HepG2 (cell line): ENCODE measurements around the gene DUSP2. TPM values are rescaled to one million over a fixed set of nuclear protein-coding genes. Genes with fewer than 3 reads are reported as not detected.

Experiments
- ATAC-seq: fragments of 200-7000 bp; cut with Tn5 transposase; 3 replicates; pipeline ENCODE4 v1.9.1; 2020; ENCODE audit warnings: mild to moderate bottlenecking, moderate library complexity
- BruUV-seq: library from RNA; stranded (reverse); fragments of 400-500 nt; replicated peaks from 2 replicates; lab custom pipeline; 2021; lab: Mats Ljungman, UMichigan
- CTCF ChIA-PET: fragments of 300-600 bp; formaldehyde crosslinking; extraction: SDS; loops from one replicate; lab custom pipeline; 2021; ENCODE audit warnings: low total read pairs, inconsistent platforms, low intra/inter-chr PET ratio; lab: Yijun Ruan, JAX
- POLR2A ChIA-PET: fragments of 350-600 bp; sonication (Branson Sonifier 250); formaldehyde crosslinking; loops from one replicate; lab custom pipeline; 2020; ENCODE audit warnings: antibody characterized with exemption, inconsistent platforms; lab: Yijun Ruan, JAX
- DNase-seq: peaks from one replicate; pipeline ENCODE4 v3.0.0-alpha.2; 2015; ENCODE audit warnings: low spot score
- FAIRE-seq: peaks from 3 replicates; lab custom pipeline; 2011; peaks lifted over from hg19 to GRCh38; lab: Jason Lieb, UNC
- H2AFZ ChIP-seq: one replicate; pipeline ENCODE4 v1.6.1; 2011; ENCODE audit warnings: low read length, inconsistent platforms
- H3K27ac ChIP-seq: fragments of 300-600 bp; 3 replicates; pipeline ENCODE4 v1.8.0; 2011; ENCODE audit warnings: mixed run types, mild to moderate bottlenecking, mixed read lengths, low read length, inconsistent platforms; ENCODE audit not compliant: insufficient read depth; ENCODE audit errors: extremely low read length
- H3K27me3 ChIP-seq, 2 experiments: fragments of 200-600 bp in 1 of 2; 2 replicates in 1 of 2; 3 replicates in 1 of 2; pipeline versions ENCODE4 v1.6.0 to v1.8.0; 2011; ENCODE audit warnings: low read length in 2 of 2, mild to moderate bottlenecking in 2 of 2, moderate library complexity in 2 of 2, inconsistent platforms in 1 of 2; ENCODE audit not compliant: insufficient read depth in 2 of 2, control insufficient read depth in 1 of 2
- H3K36me3 ChIP-seq, 2 experiments: fragments of 200-600 bp in 1 of 2; replicated peaks in 1 of 2; 2 replicates in 1 of 2; 3 replicates in 1 of 2; pipeline versions ENCODE4 v1.5.1 to v1.8.0; 2011; ENCODE audit warnings: low read length in 2 of 2, inconsistent platforms in 1 of 2; ENCODE audit not compliant: insufficient read depth in 2 of 2, control insufficient read depth in 1 of 2
- H3K4me1 ChIP-seq: 2 replicates; pipeline ENCODE4 v1.5.1; 2012; ENCODE audit warnings: low read length, inconsistent platforms; ENCODE audit not compliant: insufficient read depth
- H3K4me2 ChIP-seq: 2 replicates; pipeline ENCODE4 v1.6.0; 2011; ENCODE audit warnings: low read depth, low read length, inconsistent platforms
- H3K4me3 ChIP-seq, 3 experiments: fragments of 200-600 bp in 1 of 3; sonication (generic), shearing (Covaris generic) in 1 of 3; replicated peaks in 1 of 3; 2 replicates each; pipeline ENCODE4 v1.5.1; 2011 to 2016; ENCODE audit warnings: low read length in 3 of 3, inconsistent platforms in 2 of 3, low read depth in 2 of 3, mild to moderate bottlenecking in 2 of 3, control low read depth in 1 of 3, mixed read lengths in 1 of 3; ENCODE audit not compliant: insufficient read depth in 1 of 3
- H3K79me2 ChIP-seq: one replicate; pipeline ENCODE4 v1.6.1; 2011; ENCODE audit warnings: low read length, inconsistent platforms; ENCODE audit not compliant: insufficient read depth
- H3K9ac ChIP-seq: 2 replicates; pipeline ENCODE4 v1.6.0; 2011; ENCODE audit warnings: mild to moderate bottlenecking, low read depth, low read length, inconsistent platforms; ENCODE audit not compliant: insufficient read depth
- H3K9me3 ChIP-seq: 2 replicates; pipeline ENCODE4 v1.5.1; 2012; ENCODE audit warnings: mild to moderate bottlenecking, low read length
- H4K20me1 ChIP-seq: 2 replicates; pipeline ENCODE4 v1.6.0; 2011; ENCODE audit warnings: inconsistent platforms, mild to moderate bottlenecking, low read length, moderate library complexity; ENCODE audit not compliant: insufficient read depth
- HOXA7 ChIP-seq: sonication (generic); formaldehyde crosslinking; IDR thresholded peaks from 2 replicates; pipeline ENCODE4 v1.8.1; 2022; ENCODE audit warnings: mild to moderate bottlenecking, missing genetic modification reagents, moderate library complexity
- RFX1 ChIP-seq: fragments of 450-650 bp; IDR thresholded peaks from 2 replicates; pipeline ENCODE4 v1.6.1; 2017
- TAF1 ChIP-seq: sonication (generic); formaldehyde crosslinking; IDR thresholded peaks from 2 replicates; pipeline ENCODE4 v1.4.0; 2020; ENCODE audit warnings: missing genetic modification reagents
- THAP11 ChIP-seq: IDR thresholded peaks from 2 replicates; pipeline ENCODE4 v1.6.1; 2016; ENCODE audit warnings: missing biosample characterization, missing genetic modification reagents
- XRCC5 ChIP-seq: fragments of 200-400 bp; formaldehyde crosslinking; optimal IDR thresholded peaks from 2 replicates; pipeline ENCODE3; 2017; ENCODE audit warnings: mild to moderate bottlenecking, low read length
- ZNF556 ChIP-seq: sonication (generic); formaldehyde crosslinking; IDR thresholded peaks from 2 replicates; pipeline ENCODE4 v1.4.0; 2020; ENCODE audit warnings: mild to moderate bottlenecking, missing genetic modification reagents, borderline replicate concordance
- ZNF709 ChIP-seq: sonication (generic); formaldehyde crosslinking; IDR thresholded peaks from 2 replicates; pipeline ENCODE4 v1.5.0; 2020; ENCODE audit warnings: mild to moderate bottlenecking, missing genetic modification reagents
- ZNF816 ChIP-seq: sonication (generic); formaldehyde crosslinking; IDR thresholded peaks from 2 replicates; pipeline ENCODE4 v1.8.0; 2022; ENCODE audit warnings: missing genetic modification reagents, mild to moderate bottlenecking, borderline replicate concordance
- WGBS: methylation state at CpG from one replicate; pipeline ENCODE4 v1.1.6; 2017; ENCODE audit warnings: low lambda C conversion rate; 5-methylcytosine and 5-hydroxymethylcytosine counted together
- in situ Hi-C: cut with HindIII; loops from 2 replicates; pipeline ENCODE4 v1.10.0; 2017; ENCODE audit warnings: low pct_unique_long_range_greater_than_20kb; ENCODE audit not compliant: extremely low pct_ligation_motif_present
- intact Hi-C: fragments of 100-400 bp; cut with micrococcal nuclease; formaldehyde crosslinking; loops from one replicate; pipeline ENCODE4 v1.10.0; 2022; ENCODE audit not compliant: unreplicated experiment
- polyA plus RNA-seq, 8 experiments: library from polyadenylated mRNA; depleted of rRNA in 3 of 8; stranded (reverse) in 7 of 8; unstranded in 1 of 8; fragments of >200 nt; fragmentation: Illumina TruSeq in 4 of 8; extraction: Trizol in 4 of 8; gene quantifications; 2 replicates each; pipeline versions ENCODE4 v1.2.1 to v1.2.3, GENCODE V29; 2011 to 2016; ENCODE audit warnings: low read depth in 4 of 8, missing spikeins in 1 of 8, mixed read lengths in 1 of 8; ENCODE audit not compliant: insufficient read depth in 1 of 8
- total RNA-seq, 5 experiments: library from RNA; depleted of rRNA; stranded (reverse); fragments of >200 nt; fragmentation: Illumina TruSeq; extraction: Trizol; gene quantifications; 2 replicates each; pipeline ENCODE4 v1.2.3, GENCODE V29; 2016; ENCODE audit warnings: low read depth in 1 of 5
- TF ChIP-seq, protein P1 (sequence below): sonication (generic); formaldehyde crosslinking; IDR thresholded peaks from 2 replicates; pipeline ENCODE4 v1.5.1; 2020; ENCODE audit warnings: mild to moderate bottlenecking, moderate library complexity, missing genetic modification reagents
- TF ChIP-seq, protein P2 (sequence below): sonication (generic); formaldehyde crosslinking; IDR thresholded peaks from 2 replicates; pipeline ENCODE4 v1.4.0; 2020; ENCODE audit warnings: missing genetic modification reagents, borderline replicate concordance
- TF ChIP-seq, protein P3 (sequence below): IDR thresholded peaks from 2 replicates; pipeline ENCODE4 v1.6.1; 2016; ENCODE audit warnings: low read depth
- TF ChIP-seq, protein P4 (sequence below): fragments of 450-650 bp; IDR thresholded peaks from 2 replicates; pipeline ENCODE4 v1.6.1; 2017; ENCODE audit warnings: mild to moderate bottlenecking

Gene DUSP2
- total and polyA plus RNA-seq, 2 of the 13 experiments (the other 11 are each of a cell fraction or from before 2014, with no cell fraction given), result not detected

DNA sequence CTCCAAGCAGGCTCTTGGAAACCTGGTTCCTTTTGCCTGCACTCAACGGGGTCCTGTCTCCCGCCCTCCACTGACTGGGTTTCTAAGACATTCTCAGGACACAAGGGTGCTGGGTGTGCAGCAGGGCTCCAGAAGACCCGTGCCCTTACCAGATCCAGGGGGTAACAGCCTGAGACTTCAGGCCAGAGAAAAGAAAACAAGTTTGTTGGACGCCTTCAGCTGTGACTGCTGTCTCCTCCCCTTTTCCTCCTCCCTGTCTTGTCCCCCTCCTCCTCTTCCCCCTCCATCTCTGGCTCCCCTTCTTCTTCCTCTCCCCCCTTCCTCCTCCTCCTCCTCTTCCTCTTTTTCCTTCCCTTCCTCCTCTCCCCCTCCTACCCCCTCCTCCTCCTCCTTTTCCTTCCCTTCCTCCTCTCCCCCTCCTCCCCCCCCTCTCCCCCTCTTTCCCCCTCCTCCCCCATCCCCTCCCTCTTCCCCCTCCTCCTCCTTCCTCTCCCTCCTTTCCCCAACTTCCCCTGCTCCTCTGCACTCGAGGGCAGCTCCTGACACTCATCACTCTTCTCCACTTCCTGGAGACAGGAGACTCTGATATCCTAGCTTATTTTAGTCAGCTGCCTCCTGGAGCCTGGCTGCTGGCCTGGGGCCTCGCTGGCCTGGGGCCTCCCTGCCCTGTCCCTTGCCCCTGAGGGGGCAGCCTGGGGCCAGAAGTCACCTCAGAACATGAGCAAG is 41.3 kb downstream of the DUSP2 start:
- POLR2A ChIA-PET, result no interaction called here
- WGBS, result 7% methylated on average over 6 of the region's 6 CpGs
- no peak overlapping the region for H3K9ac ChIP-seq
- TF ChIP-seq, protein P1, sequence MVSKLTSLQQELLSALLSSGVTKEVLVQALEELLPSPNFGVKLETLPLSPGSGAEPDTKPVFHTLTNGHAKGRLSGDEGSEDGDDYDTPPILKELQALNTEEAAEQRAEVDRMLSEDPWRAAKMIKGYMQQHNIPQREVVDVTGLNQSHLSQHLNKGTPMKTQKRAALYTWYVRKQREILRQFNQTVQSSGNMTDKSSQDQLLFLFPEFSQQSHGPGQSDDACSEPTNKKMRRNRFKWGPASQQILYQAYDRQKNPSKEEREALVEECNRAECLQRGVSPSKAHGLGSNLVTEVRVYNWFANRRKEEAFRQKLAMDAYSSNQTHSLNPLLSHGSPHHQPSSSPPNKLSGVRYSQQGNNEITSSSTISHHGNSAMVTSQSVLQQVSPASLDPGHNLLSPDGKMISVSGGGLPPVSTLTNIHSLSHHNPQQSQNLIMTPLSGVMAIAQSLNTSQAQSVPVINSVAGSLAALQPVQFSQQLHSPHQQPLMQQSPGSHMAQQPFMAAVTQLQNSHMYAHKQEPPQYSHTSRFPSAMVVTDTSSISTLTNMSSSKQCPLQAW, result no peak
- TF ChIP-seq TAF1 (CRISPR knock-in tag), result no peak
- TF ChIP-seq, protein P2, sequence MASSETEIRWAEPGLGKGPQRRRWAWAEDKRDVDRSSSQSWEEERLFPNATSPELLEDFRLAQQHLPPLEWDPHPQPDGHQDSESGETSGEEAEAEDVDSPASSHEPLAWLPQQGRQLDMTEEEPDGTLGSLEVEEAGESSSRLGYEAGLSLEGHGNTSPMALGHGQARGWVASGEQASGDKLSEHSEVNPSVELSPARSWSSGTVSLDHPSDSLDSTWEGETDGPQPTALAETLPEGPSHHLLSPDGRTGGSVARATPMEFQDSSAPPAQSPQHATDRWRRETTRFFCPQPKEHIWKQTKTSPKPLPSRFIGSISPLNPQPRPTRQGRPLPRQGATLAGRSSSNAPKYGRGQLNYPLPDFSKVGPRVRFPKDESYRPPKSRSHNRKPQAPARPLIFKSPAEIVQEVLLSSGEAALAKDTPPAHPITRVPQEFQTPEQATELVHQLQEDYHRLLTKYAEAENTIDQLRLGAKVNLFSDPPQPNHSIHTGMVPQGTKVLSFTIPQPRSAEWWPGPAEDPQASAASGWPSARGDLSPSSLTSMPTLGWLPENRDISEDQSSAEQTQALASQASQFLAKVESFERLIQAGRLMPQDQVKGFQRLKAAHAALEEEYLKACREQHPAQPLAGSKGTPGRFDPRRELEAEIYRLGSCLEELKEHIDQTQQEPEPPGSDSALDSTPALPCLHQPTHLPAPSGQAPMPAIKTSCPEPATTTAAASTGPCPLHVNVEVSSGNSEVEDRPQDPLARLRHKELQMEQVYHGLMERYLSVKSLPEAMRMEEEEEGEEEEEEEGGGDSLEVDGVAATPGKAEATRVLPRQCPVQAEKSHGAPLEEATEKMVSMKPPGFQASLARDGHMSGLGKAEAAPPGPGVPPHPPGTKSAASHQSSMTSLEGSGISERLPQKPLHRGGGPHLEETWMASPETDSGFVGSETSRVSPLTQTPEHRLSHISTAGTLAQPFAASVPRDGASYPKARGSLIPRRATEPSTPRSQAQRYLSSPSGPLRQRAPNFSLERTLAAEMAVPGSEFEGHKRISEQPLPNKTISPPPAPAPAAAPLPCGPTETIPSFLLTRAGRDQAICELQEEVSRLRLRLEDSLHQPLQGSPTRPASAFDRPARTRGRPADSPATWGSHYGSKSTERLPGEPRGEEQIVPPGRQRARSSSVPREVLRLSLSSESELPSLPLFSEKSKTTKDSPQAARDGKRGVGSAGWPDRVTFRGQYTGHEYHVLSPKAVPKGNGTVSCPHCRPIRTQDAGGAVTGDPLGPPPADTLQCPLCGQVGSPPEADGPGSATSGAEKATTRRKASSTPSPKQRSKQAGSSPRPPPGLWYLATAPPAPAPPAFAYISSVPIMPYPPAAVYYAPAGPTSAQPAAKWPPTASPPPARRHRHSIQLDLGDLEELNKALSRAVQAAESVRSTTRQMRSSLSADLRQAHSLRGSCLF (CRISPR knock-in tag), result no peak
- TF ChIP-seq RFX1, result no peak
- TF ChIP-seq HOXA7 (CRISPR knock-in tag), result no peak
- no peak for TF ChIP-seq ZNF556
- no peak for TF ChIP-seq ZNF816 (CRISPR knock-in tag)
- TF ChIP-seq, protein P3, sequence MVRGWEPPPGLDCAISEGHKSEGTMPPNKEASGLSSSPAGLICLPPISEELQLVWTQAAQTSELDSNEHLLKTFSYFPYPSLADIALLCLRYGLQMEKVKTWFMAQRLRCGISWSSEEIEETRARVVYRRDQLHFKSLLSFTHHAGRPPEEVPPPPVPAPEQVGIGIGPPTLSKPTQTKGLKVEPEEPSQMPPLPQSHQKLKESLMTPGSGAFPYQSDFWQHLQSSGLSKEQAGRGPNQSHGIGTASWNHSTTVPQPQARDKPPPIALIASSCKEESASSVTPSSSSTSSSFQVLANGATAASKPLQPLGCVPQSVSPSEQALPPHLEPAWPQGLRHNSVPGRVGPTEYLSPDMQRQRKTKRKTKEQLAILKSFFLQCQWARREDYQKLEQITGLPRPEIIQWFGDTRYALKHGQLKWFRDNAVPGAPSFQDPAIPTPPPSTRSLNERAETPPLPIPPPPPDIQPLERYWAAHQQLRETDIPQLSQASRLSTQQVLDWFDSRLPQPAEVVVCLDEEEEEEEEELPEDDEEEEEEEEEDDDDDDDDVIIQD (CRISPR knock-in tag), result no peak
- TF ChIP-seq THAP11 (CRISPR knock-in tag), result no peak
- no peak for TF ChIP-seq XRCC5
- TF ChIP-seq ZNF709 (CRISPR knock-in tag), result no peak
- TF ChIP-seq, protein P4, sequence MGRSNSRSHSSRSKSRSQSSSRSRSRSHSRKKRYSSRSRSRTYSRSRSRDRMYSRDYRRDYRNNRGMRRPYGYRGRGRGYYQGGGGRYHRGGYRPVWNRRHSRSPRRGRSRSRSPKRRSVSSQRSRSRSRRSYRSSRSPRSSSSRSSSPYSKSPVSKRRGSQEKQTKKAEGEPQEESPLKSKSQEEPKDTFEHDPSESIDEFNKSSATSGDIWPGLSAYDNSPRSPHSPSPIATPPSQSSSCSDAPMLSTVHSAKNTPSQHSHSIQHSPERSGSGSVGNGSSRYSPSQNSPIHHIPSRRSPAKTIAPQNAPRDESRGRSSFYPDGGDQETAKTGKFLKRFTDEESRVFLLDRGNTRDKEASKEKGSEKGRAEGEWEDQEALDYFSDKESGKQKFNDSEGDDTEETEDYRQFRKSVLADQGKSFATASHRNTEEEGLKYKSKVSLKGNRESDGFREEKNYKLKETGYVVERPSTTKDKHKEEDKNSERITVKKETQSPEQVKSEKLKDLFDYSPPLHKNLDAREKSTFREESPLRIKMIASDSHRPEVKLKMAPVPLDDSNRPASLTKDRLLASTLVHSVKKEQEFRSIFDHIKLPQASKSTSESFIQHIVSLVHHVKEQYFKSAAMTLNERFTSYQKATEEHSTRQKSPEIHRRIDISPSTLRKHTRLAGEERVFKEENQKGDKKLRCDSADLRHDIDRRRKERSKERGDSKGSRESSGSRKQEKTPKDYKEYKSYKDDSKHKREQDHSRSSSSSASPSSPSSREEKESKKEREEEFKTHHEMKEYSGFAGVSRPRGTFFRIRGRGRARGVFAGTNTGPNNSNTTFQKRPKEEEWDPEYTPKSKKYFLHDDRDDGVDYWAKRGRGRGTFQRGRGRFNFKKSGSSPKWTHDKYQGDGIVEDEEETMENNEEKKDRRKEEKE, result no peak

More for the DNA sequence above, 41.3 kb downstream of the DUSP2 start:
- no TSS peak for BruUV-seq
- DNase-seq, result no peak
- H3K79me2 ChIP-seq, result no peaks in the 10 kb centered on the region
- H2AFZ ChIP-seq, result no peak overlapping the region
- H3K9me3 ChIP-seq, result no peaks in the 10 kb centered on the region
- no peak for FAIRE-seq
- no peak overlapping the region for H3K4me3 ChIP-seq
- H3K4me2 ChIP-seq, result no peak overlapping the region
- H3K27ac ChIP-seq, result no peak overlapping the region
- H3K36me3 ChIP-seq, result no peaks in the 10 kb centered on the region
- no peak for ATAC-seq
- no peaks in the 10 kb centered on the region for H4K20me1 ChIP-seq
- CTCF ChIA-PET, result no interaction called here
- intact Hi-C loops (no loop called here), in situ Hi-C loops (loop anchor here (25.0 kb wide), 2 partner anchors 92 to 267 kb away; no protein-coding TSS in a partner anchor)
- H3K4me1 ChIP-seq, result peaks cover 19% of the 10 kb centered on the region
- peaks cover 5 to 16% of the 10 kb centered on the region in 2 experiments; a peak in 2 of 5 replicates for H3K27me3 ChIP-seq
